Right atrium auricular region (tissue), 2 donors: ENCODE measurements around the gene HCN3. TPM values are rescaled to one million over a fixed set of nuclear protein-coding genes. Genes with fewer than 3 reads are reported as not detected.

ENCODE experiments used
- DNase-seq: peaks from one replicate; pipeline ENCODE4 v3.0.0-alpha.2; 2019; ENCODE audit warnings: low spot score
- H3K27ac ChIP-seq, 2 donors: fragments of 200-600 bp; sonication (generic); 1 replicate in 1 of 2; 2 replicates in 1 of 2; pipeline ENCODE4 v1.5.1; 2016 to 2019
- H3K27me3 ChIP-seq, 2 donors: fragments of 200-600 bp; sonication (generic); one replicate each; pipeline versions ENCODE4 v1.5.1 to v1.6.0; 2017 to 2019
- H3K36me3 ChIP-seq: fragments of 200-600 bp; sonication (generic); one replicate; pipeline ENCODE4 v1.5.1; 2016
- H3K4me1 ChIP-seq, 2 donors: fragments of 200-600 bp; sonication (generic); one replicate each; pipeline versions ENCODE4 v1.5.1 to v1.6.0; 2017 to 2019
- H3K4me3 ChIP-seq, 2 donors: fragments of 200-600 bp; sonication (generic); 1 replicate in 1 of 2; 2 replicates in 1 of 2; pipeline ENCODE4 v1.5.1; 2017 to 2019; ENCODE audit warnings: mild to moderate bottlenecking in 1 of 2, moderate library complexity in 1 of 2
- H3K9me3 ChIP-seq, 2 donors: fragments of 200-600 bp; sonication (generic); one replicate each; pipeline ENCODE4 v1.5.1; 2019
- total RNA-seq, 2 donors: library from RNA; depleted of rRNA; stranded (reverse); fragments of >200 nt; gene quantifications; one replicate each; pipeline ENCODE4 v1.1.0, GENCODE V29; 2016
- TF ChIP-seq, protein P1 (sequence below), 2 donors: fragments of 200-600 bp; sonication (generic); IDR thresholded peaks; one replicate each; pipeline ENCODE4 v1.5.1; 2019; ENCODE audit warnings: antibody characterized with exemption in 2 of 2

The HCN3 gene
- total RNA-seq, 2 donors from 2014 or later: 0.35 to 0.41 TPM

DNA sequence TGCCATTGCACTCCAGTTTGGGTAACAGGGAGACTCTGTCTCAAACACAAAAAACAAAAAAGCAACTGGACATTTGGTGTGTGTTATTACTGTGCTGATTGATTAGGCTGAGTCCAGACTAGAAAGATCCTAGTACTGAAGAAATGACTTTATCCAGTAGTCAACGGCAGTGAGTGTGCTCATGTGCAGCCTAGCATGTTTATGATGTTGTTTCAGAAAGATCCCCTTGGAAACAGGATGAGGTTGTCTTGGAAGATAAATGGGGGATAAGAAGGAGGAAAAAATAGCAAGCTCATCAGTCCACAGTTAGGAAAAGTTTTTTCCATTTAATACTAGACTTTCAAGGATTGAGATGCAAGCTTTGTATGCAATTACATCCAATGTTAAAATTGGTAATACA lies 57.7 kb downstream of the HCN3 start:
- no peak overlapping the region for H3K27ac ChIP-seq
- no peaks in the 10 kb centered on the region for H3K27me3 ChIP-seq
- TF ChIP-seq, protein P1, sequence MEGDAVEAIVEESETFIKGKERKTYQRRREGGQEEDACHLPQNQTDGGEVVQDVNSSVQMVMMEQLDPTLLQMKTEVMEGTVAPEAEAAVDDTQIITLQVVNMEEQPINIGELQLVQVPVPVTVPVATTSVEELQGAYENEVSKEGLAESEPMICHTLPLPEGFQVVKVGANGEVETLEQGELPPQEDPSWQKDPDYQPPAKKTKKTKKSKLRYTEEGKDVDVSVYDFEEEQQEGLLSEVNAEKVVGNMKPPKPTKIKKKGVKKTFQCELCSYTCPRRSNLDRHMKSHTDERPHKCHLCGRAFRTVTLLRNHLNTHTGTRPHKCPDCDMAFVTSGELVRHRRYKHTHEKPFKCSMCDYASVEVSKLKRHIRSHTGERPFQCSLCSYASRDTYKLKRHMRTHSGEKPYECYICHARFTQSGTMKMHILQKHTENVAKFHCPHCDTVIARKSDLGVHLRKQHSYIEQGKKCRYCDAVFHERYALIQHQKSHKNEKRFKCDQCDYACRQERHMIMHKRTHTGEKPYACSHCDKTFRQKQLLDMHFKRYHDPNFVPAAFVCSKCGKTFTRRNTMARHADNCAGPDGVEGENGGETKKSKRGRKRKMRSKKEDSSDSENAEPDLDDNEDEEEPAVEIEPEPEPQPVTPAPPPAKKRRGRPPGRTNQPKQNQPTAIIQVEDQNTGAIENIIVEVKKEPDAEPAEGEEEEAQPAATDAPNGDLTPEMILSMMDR (IDR thresholded peaks at IDR 0.05): no peak
- H3K4me1 ChIP-seq: no peaks in the 10 kb centered on the region
- no peak for DNase-seq
- peaks cover 45% of the 10 kb centered on the region for H3K36me3 ChIP-seq
- H3K4me3 ChIP-seq: no peak overlapping the region
- H3K9me3 ChIP-seq: no peaks in the 10 kb centered on the region

Other genes with a start within 250 kb of the HCN3 start
- gene DCST2, start 243.7 kb upstream of the HCN3 start, total RNA-seq: not detected
- not detected for gene DCST1, start 243.6 kb upstream of the HCN3 start, total RNA-seq
- gene ADAM15, start 226.1 kb upstream of the HCN3 start, total RNA-seq: 10 to 100 TPM; 64.6 to 96.7 TPM
- gene EFNA4, start 213.7 kb upstream of the HCN3 start, total RNA-seq: 1 to 10 TPM; 2.2 to 3.5 TPM
- gene EFNA3, start 198.6 kb upstream of the HCN3 start, total RNA-seq: 1 to 10 TPM in 1 of 2 donors, not detected in 1; 3.2 TPM
- 10 to 100 TPM; 24.8 to 41.4 TPM for gene EFNA1, start 149.6 kb upstream of the HCN3 start, total RNA-seq
- gene SLC50A1, start 141.6 kb upstream of the HCN3 start, total RNA-seq: 1 to 10 TPM; 3.7 to 10.0 TPM
- gene DPM3, start 136.9 kb upstream of the HCN3 start, total RNA-seq: 10 to 100 TPM; 46.5 to 47.8 TPM
- 100 to 1,000 TPM; 124 to 147 TPM for gene KRTCAP2, start 104.2 kb upstream of the HCN3 start, total RNA-seq
- under 1 TPM in 1 of 2 donors, not detected in 1; 0.20 TPM for gene TRIM46, start 103.6 kb upstream of the HCN3 start, total RNA-seq
- 10 to 100 TPM; 10.9 to 11.2 TPM for gene THBS3, start 69.6 kb upstream of the HCN3 start, total RNA-seq
- 10 to 100 TPM; 16.2 to 27.0 TPM for gene MTX1, start 68.8 kb upstream of the HCN3 start, total RNA-seq
- 10 to 100 TPM; 14.4 to 15.5 TPM for gene ENTREP3, start 22.0 kb upstream of the HCN3 start, total RNA-seq
- gene SCAMP3, start 15.1 kb upstream of the HCN3 start, total RNA-seq: 10 to 100 TPM; 77.2 to 77.7 TPM
- 10 to 100 TPM in 1 of 2 donors, 1 to 10 TPM in 1; 9.8 to 16.4 TPM for gene CLK2, start 4.0 kb upstream of the HCN3 start, total RNA-seq
- gene PKLR, start 24.0 kb downstream of the HCN3 start, total RNA-seq: not detected
- 10 to 100 TPM; 65.3 to 73.1 TPM for gene FDPS, start 31.4 kb downstream of the HCN3 start, total RNA-seq
- 10 to 100 TPM; 20.2 to 23.9 TPM for gene RUSC1, start 43.4 kb downstream of the HCN3 start, total RNA-seq